Smooth muscle cell (in vitro differentiated cells): ENCODE measurements around the gene LY86. TPM values are rescaled to one million over a fixed set of nuclear protein-coding genes. Genes with fewer than 3 reads are reported as not detected.

Source experiments
- DNase-seq: peaks from one replicate; lab custom pipeline; 2025; ENCODE audit not compliant: unreplicated experiment; lab: John Stamatoyannopoulos, UW
- H2AFZ ChIP-seq: fragments of 200-600 bp; sonication (generic); 2 replicates; pipeline ENCODE4 v1.6.0; 2016; ENCODE audit warnings: antibody characterized with exemption, low read depth, mild to moderate bottlenecking
- H3F3A ChIP-seq: fragments of 200-600 bp; sonication (generic); 2 replicates; pipeline ENCODE4 v1.6.0; 2017; ENCODE audit warnings: antibody characterized with exemption, low read depth
- H3K27ac ChIP-seq: fragments of 200-600 bp; sonication (generic); 2 replicates; pipeline ENCODE4 v1.5.1; 2016; ENCODE audit warnings: low read depth, mild to moderate bottlenecking
- H3K27me3 ChIP-seq: fragments of 200-600 bp; sonication (generic); 2 replicates; pipeline ENCODE4 v1.6.1; 2016; ENCODE audit warnings: low read depth, mild to moderate bottlenecking
- H3K36me3 ChIP-seq: fragments of 200-600 bp; sonication (generic); 2 replicates; pipeline ENCODE4 v1.5.1; 2016; ENCODE audit warnings: low read depth
- H3K4me1 ChIP-seq: fragments of 200-600 bp; sonication (generic); 2 replicates; pipeline ENCODE4 v1.5.1; 2016; ENCODE audit warnings: low read depth
- H3K4me2 ChIP-seq: fragments of 200-600 bp; sonication (generic); 2 replicates; pipeline ENCODE4 v1.6.0; 2016; ENCODE audit warnings: mild to moderate bottlenecking
- H3K4me3 ChIP-seq: fragments of 200-600 bp; sonication (generic); 2 replicates; pipeline ENCODE4 v1.5.1; 2016; ENCODE audit warnings: mild to moderate bottlenecking
- H3K79me2 ChIP-seq: fragments of 200-600 bp; sonication (generic); 2 replicates; pipeline ENCODE4 v1.6.0; 2016; ENCODE audit warnings: low read depth, mild to moderate bottlenecking
- H3K9ac ChIP-seq: fragments of 200-600 bp; sonication (generic); 2 replicates; pipeline ENCODE4 v1.6.0; 2016; ENCODE audit warnings: low read depth
- H3K9me3 ChIP-seq: fragments of 200-600 bp; sonication (generic); replicated peaks from 2 replicates; pipeline ENCODE4 v1.5.1; 2016; ENCODE audit warnings: low read depth
- H4K20me1 ChIP-seq: fragments of 200-600 bp; sonication (generic); 2 replicates; pipeline ENCODE4 v1.6.0; 2016; ENCODE audit warnings: low read depth
- CTCF ChIP-seq: fragments of 200-600 bp; sonication (generic); IDR thresholded peaks from 2 replicates; pipeline ENCODE4 v1.5.1; 2017; ENCODE audit warnings: borderline replicate concordance, mild to moderate bottlenecking, antibody characterized with exemption; ENCODE audit not compliant: insufficient read depth, poor library complexity, severe bottlenecking
- WGBS: methylation state at CpG from one replicate; pipeline ENCODE4 v1.1.7; 2016; ENCODE audit warnings: low lambda C conversion rate; 5-methylcytosine and 5-hydroxymethylcytosine counted together
- polyA plus RNA-seq: library from polyadenylated mRNA; unstranded; fragments of >200 nt; fragmentation: Nextera tagmentation; extraction: Ambion mirVana; gene quantifications from 2 replicates; pipeline ENCODE4 v1.2.1, GENCODE V29; 2016
- total RNA-seq: library from RNA; depleted of rRNA; stranded (reverse); fragments of >200 nt; gene quantifications from 2 replicates; pipeline ENCODE4 v1.2.3, GENCODE V29; 2014

LY86 gene
- total and polyA plus RNA-seq, 2 experiments from 2014 or later = not detected

- Histone ChIP-seq H3F3A (peaks cover 5% of the 10 kb centered on the region), H3K4me1 (peaks cover 10% of the 10 kb centered on the region)
- 80% methylated on average over 13 of the region's 13 CpGs for WGBS
Measured at GRCh38 chr6:6683969-6684833, 95.7 kb downstream of the LY86 start.

GRCh38 chr6:6685249-6686040, 96.9 kb downstream of the LY86 start:
- peaks cover 10% of the 10 kb centered on the region for H3K4me1 ChIP-seq
- H3K27me3 ChIP-seq = no peaks in the 10 kb centered on the region
- no peak overlapping the region for H3K9ac ChIP-seq
- H3K79me2 ChIP-seq = no peaks in the 10 kb centered on the region
- TF ChIP-seq CTCF = no peak
- no peaks in the 10 kb centered on the region for H3K36me3 ChIP-seq
- no peaks in the 10 kb centered on the region for H4K20me1 ChIP-seq
- H3F3A ChIP-seq = peaks cover 5% of the 10 kb centered on the region
- DNase-seq = no peak
- WGBS = 90% methylated on average over 12 of the region's 12 CpGs
- no peak overlapping the region for H3K4me2 ChIP-seq
- no peak overlapping the region for H2AFZ ChIP-seq
- H3K4me3 ChIP-seq = no peak overlapping the region
- H3K27ac ChIP-seq = no peak overlapping the region
- H3K9me3 ChIP-seq = no peaks in the 10 kb centered on the region

More at GRCh38 chr6:6683969-6684833, 95.7 kb downstream of the LY86 start:
- Histone ChIP-seq H3K27me3 (no peaks in the 10 kb centered on the region), H3K9me3 (no peaks in the 10 kb centered on the region), H4K20me1 (no peaks in the 10 kb centered on the region), H3K79me2 (no peaks in the 10 kb centered on the region), H2AFZ (no peak overlapping the region), H3K27ac (no peak overlapping the region), H3K4me2 (no peak overlapping the region), H3K9ac (no peak overlapping the region), H3K4me3 (no peak overlapping the region), H3K36me3 (no peaks in the 10 kb centered on the region)
- TF ChIP-seq CTCF = no peak
- DNase-seq = no peak

GRCh38 chr6:6686176-6686575, 97.7 kb downstream of the LY86 start:
- Histone ChIP-seq H2AFZ (no peak overlapping the region), H3F3A (peaks cover 5% of the 10 kb centered on the region), H3K4me3 (no peak overlapping the region), H3K27me3 (no peaks in the 10 kb centered on the region), H3K36me3 (no peaks in the 10 kb centered on the region), H3K79me2 (no peaks in the 10 kb centered on the region), H4K20me1 (no peaks in the 10 kb centered on the region), H3K9me3 (no peaks in the 10 kb centered on the region), H3K4me2 (peak overlapping the region; percentile 73), H3K9ac (no peak overlapping the region), H3K27ac (no peak overlapping the region), H3K4me1 (peaks cover 10% of the 10 kb centered on the region)
- 94% methylated on average over 7 of the region's 7 CpGs for WGBS
- no peak for TF ChIP-seq CTCF
- no peak for DNase-seq
